ENCODE results near the gene ZBTB20.

ZBTB20 gene

GRCh38 chr3:114660808-114661207, 486.3 kb downstream of the ZBTB20 start:
- DNase-seq: no peak

GRCh38 chr3:114660124-114660523, 487.0 kb downstream of the ZBTB20 start:
- no peak for DNase-seq

- no peak for DNase-seq
These were observed 487.7 kb downstream of the ZBTB20 start for GRCh38 chr3:114659109-114660061.

- DNase-seq: no peak
These were observed 495.5 kb downstream of the ZBTB20 start for GRCh38 chr3:114651555-114651954.

GRCh38 chr3:114650808-114651207, 496.3 kb downstream of the ZBTB20 start:
- DNase-seq: peak; percentile 7

- DNase-seq: no peak
These were observed 497.8 kb downstream of the ZBTB20 start for GRCh38 chr3:114649331-114649730.

- DNase-seq: no peak
These were observed 500.6 kb downstream of the ZBTB20 start for GRCh38 chr3:114646526-114646925.

- DNase-seq: no peak
These were observed 501.7 kb downstream of the ZBTB20 start for GRCh38 chr3:114645392-114645791.

GRCh38 chr3:114644367-114644766, 502.7 kb downstream of the ZBTB20 start:
- DNase-seq: no peak

GRCh38 chr3:114642951-114643741, 503.9 kb downstream of the ZBTB20 start:
- DNase-seq: no peak

- DNase-seq: no peak
These were observed 507.0 kb downstream of the ZBTB20 start for GRCh38 chr3:114640126-114640525.

- no peak for DNase-seq
These were observed 507.9 kb downstream of the ZBTB20 start for GRCh38 chr3:114639171-114639570.

- no peak for DNase-seq
These were observed 511.2 kb downstream of the ZBTB20 start for GRCh38 chr3:114635878-114636277.

GRCh38 chr3:114634635-114635034, 512.5 kb downstream of the ZBTB20 start:
- no peak for DNase-seq

GRCh38 chr3:114632757-114633424, 514.2 kb downstream of the ZBTB20 start:
- DNase-seq: no peak

GRCh38 chr3:114627770-114628169, 519.3 kb downstream of the ZBTB20 start:
- no peak for DNase-seq

GRCh38 chr3:114626751-114627150, 520.3 kb downstream of the ZBTB20 start:
- DNase-seq: no peak

GRCh38 chr3:114624571-114625181, 522.4 kb downstream of the ZBTB20 start:
- no peak for DNase-seq

GRCh38 chr3:114624047-114624445, 523.0 kb downstream of the ZBTB20 start:
- no peak for DNase-seq

- no peak for DNase-seq
These were observed 523.6 kb downstream of the ZBTB20 start for GRCh38 chr3:114623420-114624046.

- DNase-seq: no peak
These were observed 525.1 kb downstream of the ZBTB20 start for GRCh38 chr3:114622001-114622400.

- DNase-seq: no peak
These were observed 527.3 kb downstream of the ZBTB20 start for GRCh38 chr3:114619771-114620170.

Data from DMS79 (cell line).